RWPE1 (cell line): ENCODE results near the gene STK39.

ENCODE experiments used
- CTCF ChIA-PET: fragments of 350-600 bp; sonication (Branson Sonifier 250); formaldehyde crosslinking; extraction: SDS; loops from one replicate; lab custom pipeline; 2021; lab: Yijun Ruan, JAX
- POLR2A ChIA-PET: fragments of 400-600 bp; formaldehyde crosslinking; extraction: SDS; loops from one replicate; lab custom pipeline; 2020; ENCODE audit warnings: antibody characterized with exemption; ENCODE audit not compliant: low non-redundant PET; lab: Yijun Ruan, JAX
- DNase-seq: peaks from one replicate; pipeline ENCODE4 v3.0.0; 2012; ENCODE audit warnings: low spot score
- H3K27ac ChIP-seq: fragments of 450-650 bp; 2 replicates; pipeline ENCODE4 v1.5.1; 2017
- CTCF ChIP-seq: fragments of 450-650 bp; conservative IDR thresholded peaks from 2 replicates; pipeline ENCODE4 v1.5.1; 2017; ENCODE audit warnings: low read depth, mild to moderate bottlenecking

Gene STK39

GRCh38 chr2:168247341-168248261 lies at the start of gene STK39:
Gene STK39 (minus strand): TSS chr2:168247595. CDS start chr2:168247435, 160 bp downstream.
- peak; percentile 71 for DNase-seq
- ChIA-PET CTCF (interaction anchor here (0.9 to 1.4 kb wide), 4 partner anchors 90 to 129 kb away, joined by 3 to 5 read pairs (median 4); no protein-coding TSS in a partner anchor), POLR2A (no interaction called here)
- H3K27ac ChIP-seq, result peak within 1 kb of the TSS; percentile 88
- no peak for TF ChIP-seq CTCF

- POLR2A ChIA-PET, result no interaction called here
- no peak overlapping the region for H3K27ac ChIP-seq
- CTCF ChIA-PET, result no interaction called here
- no peak for DNase-seq
- no peak for TF ChIP-seq CTCF
Observed at GRCh38 chr2:168295051-168295450, 47.7 kb upstream of the STK39 start.

- ChIA-PET POLR2A (no interaction called here), CTCF (no interaction called here)
- no peak overlapping the region for H3K27ac ChIP-seq
- DNase-seq, result no peak
- no peak for TF ChIP-seq CTCF
Observed at GRCh38 chr2:168294409-168294808, 47.0 kb upstream of the STK39 start.

GRCh38 chr2:168293766-168294165 lies 46.4 kb upstream of the STK39 start:
- POLR2A ChIA-PET, result no interaction called here
- H3K27ac ChIP-seq, result no peak overlapping the region
- no peak for DNase-seq
- no peak for TF ChIP-seq CTCF
- CTCF ChIA-PET, result no interaction called here

- TF ChIP-seq CTCF, result no peak
- no peak overlapping the region for H3K27ac ChIP-seq
- no peak for DNase-seq
- ChIA-PET CTCF (interaction anchor here (0.6 kb wide), 1 partner anchor 27 kb away, joined by 7 read pairs; no protein-coding TSS in a partner anchor), POLR2A (no interaction called here)
Observed at GRCh38 chr2:168290391-168290790, 43.0 kb upstream of the STK39 start.

GRCh38 chr2:168289880-168290279 lies 42.5 kb upstream of the STK39 start:
- H3K27ac ChIP-seq, result no peak overlapping the region
- POLR2A ChIA-PET, result no interaction called here
- CTCF ChIA-PET, result interaction anchor here (0.6 kb wide), 2 partner anchors 27 to 103 kb away, joined by 3 to 7 read pairs; no protein-coding TSS in a partner anchor
- TF ChIP-seq CTCF, result no peak
- no peak for DNase-seq
